Transverse colon (tissue), 4 donors: ENCODE data around the gene TDRKH. TPM values are rescaled to one million over a fixed set of nuclear protein-coding genes. Genes with fewer than 3 reads are reported as not detected.

ENCODE experiments used
- DNase-seq: peaks from one replicate; pipeline ENCODE4 v3.0.0-alpha.2; 2019
- H3K27ac ChIP-seq, 4 donors: fragments of 200-600 bp; sonication (generic); 2 replicates each; pipeline ENCODE4 v1.5.1; 2016 to 2018; ENCODE audit warnings: inconsistent platforms in 4 of 4
- H3K27me3 ChIP-seq: fragments of 200-600 bp; sonication (generic); 2 replicates; pipeline ENCODE4 v1.5.1; 2017; ENCODE audit warnings: inconsistent platforms
- H3K36me3 ChIP-seq, 4 donors: fragments of 200-600 bp; sonication (generic); 2 replicates each; pipeline ENCODE4 v1.5.1; 2017 to 2019; ENCODE audit warnings: inconsistent platforms in 4 of 4
- H3K4me1 ChIP-seq, 4 donors: fragments of 200-600 bp; sonication (generic); 2 replicates each; pipeline ENCODE4 v1.5.1; 2017 to 2020; ENCODE audit warnings: inconsistent platforms in 4 of 4
- H3K4me3 ChIP-seq, 4 donors: fragments of 200-600 bp; sonication (generic); 1 replicate in 1 of 4; 2 replicates in 3 of 4; pipeline versions ENCODE4 v1.5.1 to v1.6.1; 2017 to 2019; ENCODE audit warnings: inconsistent platforms in 4 of 4
- H3K9me3 ChIP-seq, 2 donors: fragments of 200-600 bp; sonication (generic); 2 replicates each; pipeline ENCODE4 v1.5.1; 2017 to 2019; ENCODE audit warnings: inconsistent platforms in 2 of 2
- EP300 ChIP-seq: sonication (generic); formaldehyde crosslinking; IDR thresholded peaks from one replicate; pipeline ENCODE4 v1.6.1; 2017; ENCODE audit warnings: antibody characterized with exemption, low read depth
- POLR2A ChIP-seq: fragments of 450-650 bp; IDR thresholded peaks from one replicate; pipeline ENCODE4 v1.6.1; 2016; ENCODE audit warnings: antibody characterized with exemption, mild to moderate bottlenecking, moderate library complexity
- POLR2AphosphoS5 ChIP-seq, 3 donors: sonication (generic); formaldehyde crosslinking; IDR thresholded peaks; one replicate each; pipeline ENCODE4 v1.6.1; 2016; ENCODE audit warnings: antibody characterized with exemption in 3 of 3
- WGBS, 2 donors: methylation state at CpG; one replicate each; pipeline ENCODE4 v1.1.5; 2018; ENCODE audit warnings: low coverage in 1 of 2; 5-methylcytosine and 5-hydroxymethylcytosine counted together
- in situ Hi-C, 4 donors: fragments of 200-750 bp; cut with MboI; loops; one replicate each; pipeline versions ENCODE4 v1.15.0 to v1.15.1; 2017; ENCODE audit warnings: low sequenced_read_pairs in 3 of 4, low pct_ligation_motif_present in 1 of 4, low pct_unique_long_range_greater_than_20kb in 1 of 4
- intact Hi-C: fragments of 100-400 bp; cut with DNase I; formaldehyde crosslinking; loops from one replicate; pipeline ENCODE4 v1.15.1; 2023; ENCODE audit warnings: low total_unique reads
- small RNA-seq, 4 donors: library from RNA; depleted of rRNA; stranded (forward); fragments of <200 nt; gene quantifications; one replicate each; pipeline ENCODE3, GENCODE V24; 2016
- total RNA-seq, 4 donors: library from RNA; depleted of rRNA; stranded (reverse); fragments of >200 nt; gene quantifications; one replicate each; pipeline ENCODE4 v1.1.0, GENCODE V29; 2016
- TF ChIP-seq, protein P1 (sequence below), 5 experiments: fragments of 200-600 bp in 3 of 5; fragments of 450-650 bp in 2 of 5; sonication (generic) in 3 of 5; IDR thresholded peaks; 1 replicate in 2 of 5; 2 replicates in 3 of 5; pipeline ENCODE4 v1.5.1; 2016 to 2017; ENCODE audit warnings: antibody characterized with exemption in 5 of 5, inconsistent platforms in 3 of 5, mild to moderate bottlenecking in 2 of 5, moderate library complexity in 1 of 5

The TDRKH gene
- total RNA-seq, 4 donors from 2014 or later, result 0.80 to 5.4 (median 4.0) TPM

DNA sequence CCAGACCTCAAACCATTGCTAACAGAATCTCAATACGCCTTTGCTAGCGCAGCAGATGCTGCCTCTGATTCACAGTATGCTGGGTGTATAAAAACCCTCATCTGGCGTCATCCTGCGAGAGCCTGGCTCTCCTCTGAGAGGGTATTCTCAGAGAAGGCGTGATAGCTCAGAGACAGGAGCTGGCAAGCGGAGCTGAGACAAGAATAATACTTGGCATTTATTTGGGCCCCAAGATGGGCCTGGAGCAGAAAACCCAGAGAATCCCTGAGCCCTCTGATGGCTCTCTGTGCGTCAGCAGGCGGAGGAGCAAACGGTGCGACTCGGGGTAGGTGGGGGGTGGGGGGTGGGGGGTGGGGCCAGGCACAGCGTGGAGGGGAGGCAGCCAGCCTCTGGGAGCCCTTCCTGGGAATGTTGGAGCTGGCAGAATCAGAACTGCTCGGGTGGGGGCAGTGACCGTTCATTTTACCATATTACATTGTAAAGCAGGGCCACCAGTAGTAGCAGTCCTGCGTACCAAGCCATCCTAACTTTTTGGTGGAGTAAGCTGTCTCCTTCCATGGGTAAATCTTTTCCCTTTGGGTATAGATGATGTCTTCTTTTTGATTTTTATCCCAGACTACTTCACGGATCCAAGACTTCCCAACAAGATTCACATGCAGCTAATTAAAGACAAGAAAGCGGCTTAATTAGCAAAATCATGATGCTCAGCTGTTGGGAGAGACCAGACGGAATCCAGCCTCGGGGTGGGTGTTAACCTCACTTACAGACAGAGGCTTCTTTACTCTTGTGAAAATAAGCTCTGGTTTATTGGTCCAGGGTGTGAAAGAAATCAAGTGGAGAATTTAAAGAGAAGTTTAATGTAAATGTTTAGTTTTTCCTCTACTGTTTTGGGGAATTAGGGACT is 61.9 kb downstream of the TDRKH start:
- no peak for DNase-seq
- no peaks in the 10 kb centered on the region for H3K9me3 ChIP-seq
- peak overlapping the region; percentile 20 to 76 (median 64) for H3K27ac ChIP-seq
- peaks cover 0 to 49% (median 30%) of the 10 kb centered on the region in 4 donors for H3K4me1 ChIP-seq
- intact Hi-C loops (no loop called here), in situ Hi-C loops (loop anchor here in 2 of 4 donors (25.0 kb wide), 2 partner anchors 141 to 291 kb away; no protein-coding TSS in a partner anchor)
- H3K27me3 ChIP-seq, result no peaks in the 10 kb centered on the region
- TF ChIP-seq, protein P1, sequence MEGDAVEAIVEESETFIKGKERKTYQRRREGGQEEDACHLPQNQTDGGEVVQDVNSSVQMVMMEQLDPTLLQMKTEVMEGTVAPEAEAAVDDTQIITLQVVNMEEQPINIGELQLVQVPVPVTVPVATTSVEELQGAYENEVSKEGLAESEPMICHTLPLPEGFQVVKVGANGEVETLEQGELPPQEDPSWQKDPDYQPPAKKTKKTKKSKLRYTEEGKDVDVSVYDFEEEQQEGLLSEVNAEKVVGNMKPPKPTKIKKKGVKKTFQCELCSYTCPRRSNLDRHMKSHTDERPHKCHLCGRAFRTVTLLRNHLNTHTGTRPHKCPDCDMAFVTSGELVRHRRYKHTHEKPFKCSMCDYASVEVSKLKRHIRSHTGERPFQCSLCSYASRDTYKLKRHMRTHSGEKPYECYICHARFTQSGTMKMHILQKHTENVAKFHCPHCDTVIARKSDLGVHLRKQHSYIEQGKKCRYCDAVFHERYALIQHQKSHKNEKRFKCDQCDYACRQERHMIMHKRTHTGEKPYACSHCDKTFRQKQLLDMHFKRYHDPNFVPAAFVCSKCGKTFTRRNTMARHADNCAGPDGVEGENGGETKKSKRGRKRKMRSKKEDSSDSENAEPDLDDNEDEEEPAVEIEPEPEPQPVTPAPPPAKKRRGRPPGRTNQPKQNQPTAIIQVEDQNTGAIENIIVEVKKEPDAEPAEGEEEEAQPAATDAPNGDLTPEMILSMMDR (IDR thresholded peaks at IDR 0.05), result no peak
- TF ChIP-seq POLR2AphosphoS5 (IDR thresholded peaks at IDR 0.05), result peak in 1 of 3 donors; percentile 17
- H3K36me3 ChIP-seq, result no peaks in the 10 kb centered on the region
- no peak overlapping the region for H3K4me3 ChIP-seq
- 50 to 69% methylated on average over 10 to 19 of the region's 19 CpGs for WGBS, 2 donors

- Histone ChIP-seq H3K36me3 (no peaks in the 10 kb centered on the region), H3K27ac (no peak overlapping the region), H3K27me3 (no peaks in the 10 kb centered on the region), H3K9me3 (no peaks in the 10 kb centered on the region), H3K4me1 (peaks cover 5 to 57% (median 39%) of the 10 kb centered on the region in 4 donors), H3K4me3 (no peak overlapping the region)
- TF ChIP-seq EP300, result no peak
- TF ChIP-seq, protein P1 (IDR thresholded peaks at IDR 0.05), result no peak
- no peak for TF ChIP-seq POLR2AphosphoS5 (IDR thresholded peaks at IDR 0.05)
- no peak for TF ChIP-seq POLR2A
- intact Hi-C loops, result no loop called here
- no peak for DNase-seq
- 61 to 70% methylated on average over 3 of the region's 3 CpGs for WGBS, 2 donors
- in situ Hi-C loops, result no loop called here
Observed at GRCh38 chr1:151723726-151724370, 66.5 kb downstream of the TDRKH start.

Small RNAs within 50 kb of the gene (small RNA-seq; reads per million reads assigned to genes)
- gene RNU6-662P, result 0 reads per million in 4 donors

Other genes with a start within 250 kb of the TDRKH start
- 10 to 100 TPM; 11.5 to 37.0 (median 24.6) TPM for gene SNX27, start 178.4 kb downstream of the TDRKH start, total RNA-seq
- gene CELF3, start 73.7 kb downstream of the TDRKH start, total RNA-seq, result 1 to 10 TPM in 3 of 4 donors, not detected in 1; 1.3 to 2.7 (median 1.6) TPM
- gene RIIAD1, start 69.0 kb downstream of the TDRKH start, total RNA-seq, result not detected
- gene MRPL9, start 27.0 kb downstream of the TDRKH start, total RNA-seq, result 100 to 1,000 TPM in 1 of 4 donors, 10 to 100 TPM in 3; 20.2 to 138 (median 40.1) TPM
- gene LINGO4, start 14.9 kb upstream of the TDRKH start, total RNA-seq, result under 1 TPM in 2 of 4 donors, not detected in 2; 0.14 to 0.48 TPM
- gene RORC, start 41.3 kb upstream of the TDRKH start, total RNA-seq, result 10 to 100 TPM in 3 of 4 donors, 1 to 10 TPM in 1; 3.4 to 34.3 (median 32.0) TPM
- not detected for gene C2CD4D, start 49.3 kb upstream of the TDRKH start, total RNA-seq
- not detected for gene THEM5, start 63.2 kb upstream of the TDRKH start, total RNA-seq
- gene THEM4, start 119.0 kb upstream of the TDRKH start, total RNA-seq, result 10 to 100 TPM in 2 of 4 donors, 1 to 10 TPM in 2; 4.6 to 21.8 (median 9.5) TPM
- gene S100A10, start 203.4 kb upstream of the TDRKH start, total RNA-seq, result 100 to 1,000 TPM in 3 of 4 donors, 10 to 100 TPM in 1; 59.1 to 289 (median 251) TPM
- 100 to 1,000 TPM in 1 of 4 donors, 10 to 100 TPM in 3; 35.6 to 108 (median 54.8) TPM for gene S100A11, start 246.5 kb upstream of the TDRKH start, total RNA-seq